ENCODE measurements around the gene THSD7A.
A peak's percentile ranks its signal among the peaks of the same experiment; 100 is the strongest.

Gene THSD7A

DNA sequence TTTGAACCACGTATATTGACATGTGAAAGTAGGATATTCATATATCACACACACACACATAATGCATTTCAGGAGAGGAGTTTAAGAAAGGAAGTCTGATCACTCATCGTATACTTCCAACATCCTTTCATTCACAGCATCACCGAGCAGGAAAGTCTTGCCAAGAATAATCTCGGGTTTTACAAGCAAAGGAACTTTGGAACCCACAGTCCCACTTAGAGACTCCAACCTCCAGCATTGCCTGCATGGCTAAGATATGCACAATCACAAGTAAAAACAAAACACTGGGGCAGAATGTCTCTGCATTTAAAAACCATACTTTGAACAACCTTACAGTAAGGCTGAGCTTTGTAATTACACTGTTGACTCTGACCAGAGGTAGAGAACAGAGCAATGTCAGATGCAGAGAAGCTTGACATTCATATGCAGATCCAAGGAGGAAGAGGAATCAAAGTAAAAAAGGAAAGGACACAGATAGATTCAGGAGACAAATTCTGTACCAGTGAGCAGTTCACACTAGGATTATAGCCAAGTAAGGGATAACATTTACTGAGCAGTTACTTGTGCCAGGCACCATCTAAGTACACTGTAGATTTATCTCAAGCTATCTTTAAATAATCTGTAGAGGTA, 14.8 kb downstream of the THSD7A start:
- DNase-seq: no peak

DNA sequence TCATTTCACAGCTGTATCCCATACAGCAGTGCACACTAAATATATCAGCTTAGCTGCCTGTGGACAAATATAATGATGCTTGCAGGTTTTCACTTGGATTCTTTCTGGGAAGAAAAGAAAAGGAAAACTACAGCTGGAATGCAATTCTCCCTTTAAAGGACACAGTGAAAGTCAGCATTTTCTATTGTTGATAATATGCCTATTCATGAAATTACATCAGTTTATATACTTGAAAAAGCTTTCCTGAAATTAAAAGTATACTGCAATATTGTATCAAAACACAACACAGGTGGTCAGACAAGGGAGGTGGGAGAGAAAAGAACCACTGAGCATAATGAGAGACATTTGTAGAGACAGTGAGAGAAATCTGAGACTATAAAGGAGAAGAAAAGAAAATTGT, 20.3 kb downstream of the THSD7A start:
- no peak for DNase-seq

DNA sequence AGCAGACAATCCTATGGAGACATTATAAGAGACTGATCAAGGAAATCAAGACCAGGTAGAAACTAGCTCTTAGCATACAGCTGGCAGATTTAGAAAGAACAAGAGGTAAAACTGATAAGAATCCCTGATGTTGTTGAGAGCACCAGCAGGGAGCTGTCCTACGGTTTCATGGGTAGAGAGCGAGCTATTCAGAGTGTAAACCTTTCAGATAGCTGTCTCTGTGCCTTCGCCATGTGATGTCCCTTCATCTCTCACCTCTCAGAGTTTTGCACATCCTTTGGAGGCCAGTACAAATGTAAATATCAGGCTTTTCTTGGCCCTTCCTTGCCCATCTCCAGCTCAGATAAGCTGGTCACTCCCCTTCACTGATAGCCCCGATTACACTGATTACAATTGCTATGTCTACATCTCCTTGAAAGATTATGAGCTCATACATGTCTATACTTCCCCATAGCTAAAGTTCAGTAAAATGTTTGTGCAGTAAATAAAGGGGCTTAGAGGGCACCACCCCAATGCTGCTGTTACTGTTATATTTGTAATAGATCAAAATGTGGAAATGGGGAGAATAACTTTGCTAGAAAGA, 21.9 kb downstream of the THSD7A start:
- DNase-seq: no peak

DNA sequence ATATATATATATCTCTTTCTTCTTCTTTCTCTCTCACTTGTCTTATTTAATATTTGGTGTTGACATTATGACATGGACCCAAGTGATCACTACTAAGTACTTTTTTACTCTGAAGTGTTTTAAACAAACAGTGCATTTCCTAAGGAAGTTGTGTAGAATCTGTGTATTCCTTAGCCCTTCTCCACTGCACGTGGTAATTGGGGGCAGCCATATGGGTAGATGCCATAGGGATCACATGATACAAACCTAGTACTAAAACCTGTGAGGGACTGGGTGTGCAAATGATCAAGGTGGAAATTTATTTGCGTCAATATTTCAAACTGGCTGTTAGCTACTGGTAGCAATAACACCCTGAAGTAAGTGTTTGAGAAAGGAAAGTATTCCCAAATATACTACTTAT, 25.0 kb downstream of the THSD7A start:
- DNase-seq: no peak

DNA sequence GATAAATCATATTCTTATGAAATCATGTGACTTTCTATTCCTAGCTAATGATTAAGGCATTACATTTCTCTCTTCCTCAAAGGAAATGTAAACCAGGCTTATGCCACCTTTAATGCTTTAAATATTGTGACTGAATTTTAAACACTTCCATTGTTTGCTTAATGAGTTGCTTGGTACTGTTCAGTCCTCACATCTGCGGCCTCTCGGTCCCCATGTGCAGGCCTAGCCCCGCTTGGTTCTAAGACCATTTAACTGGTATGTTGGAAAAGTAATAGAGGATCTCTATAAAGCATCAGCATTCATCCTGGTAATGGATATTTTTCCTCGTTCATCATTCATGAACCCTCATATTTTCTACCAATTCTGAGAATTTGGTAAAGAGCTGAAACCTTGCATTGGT, 27.4 kb downstream of the THSD7A start:
- DNase-seq: no peak

DNA sequence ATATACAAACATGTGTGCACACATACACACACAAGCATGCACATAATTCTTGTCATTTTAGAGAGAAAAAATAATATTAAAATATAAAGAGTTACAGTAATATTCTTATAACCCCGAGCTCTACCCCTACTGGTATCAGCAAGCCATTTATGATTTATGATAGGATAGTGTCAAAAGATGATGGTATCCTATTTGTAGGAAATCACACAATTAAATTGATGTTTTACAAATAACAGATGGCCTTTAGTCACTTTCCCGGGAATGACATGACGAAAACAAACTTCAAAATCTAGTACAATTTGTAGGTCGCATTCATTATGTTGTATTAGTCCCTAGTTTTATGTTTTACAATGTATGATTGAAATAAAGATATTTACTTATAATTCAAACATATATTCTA, 36.8 kb downstream of the THSD7A start:
- no peak for DNase-seq

DNA sequence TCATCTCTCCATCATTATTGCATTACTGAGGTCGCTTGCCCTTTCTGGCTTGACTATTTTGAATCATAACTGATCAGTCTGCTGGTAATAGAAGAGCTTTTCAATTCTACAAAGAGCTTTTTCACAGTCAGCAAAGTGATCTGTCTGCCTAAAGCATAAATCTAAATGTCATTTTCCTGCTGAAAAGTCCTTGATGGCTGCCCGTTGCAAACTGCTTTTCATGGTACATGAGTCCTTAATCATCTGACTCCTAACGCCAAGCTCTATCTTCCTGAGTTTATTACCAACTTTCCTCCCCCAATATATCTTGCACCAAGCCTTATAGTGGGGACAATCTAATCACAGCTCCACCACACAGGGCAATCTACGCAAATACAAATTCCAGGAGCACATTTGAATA, 39.8 kb downstream of the THSD7A start:
- no peak for DNase-seq

DNA sequence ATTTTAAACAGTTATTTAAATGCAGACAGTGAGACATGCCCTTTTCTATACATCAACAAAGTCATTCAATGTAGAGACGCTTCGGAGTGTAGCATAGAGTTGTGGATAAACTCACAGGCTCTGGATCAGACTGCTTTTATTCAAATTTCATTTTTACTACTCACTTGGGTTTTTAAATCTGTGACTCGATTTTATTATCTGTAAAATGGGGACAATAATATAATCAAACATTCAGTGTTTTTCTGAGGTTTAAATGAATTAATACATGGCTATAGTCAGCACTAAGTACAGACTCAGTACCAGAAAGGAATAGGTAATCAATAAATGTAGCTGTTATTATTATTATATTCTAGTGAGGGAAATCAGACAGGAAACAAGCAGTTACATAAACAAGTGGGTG, 43.4 kb downstream of the THSD7A start:
- DNase-seq: no peak

DNA sequence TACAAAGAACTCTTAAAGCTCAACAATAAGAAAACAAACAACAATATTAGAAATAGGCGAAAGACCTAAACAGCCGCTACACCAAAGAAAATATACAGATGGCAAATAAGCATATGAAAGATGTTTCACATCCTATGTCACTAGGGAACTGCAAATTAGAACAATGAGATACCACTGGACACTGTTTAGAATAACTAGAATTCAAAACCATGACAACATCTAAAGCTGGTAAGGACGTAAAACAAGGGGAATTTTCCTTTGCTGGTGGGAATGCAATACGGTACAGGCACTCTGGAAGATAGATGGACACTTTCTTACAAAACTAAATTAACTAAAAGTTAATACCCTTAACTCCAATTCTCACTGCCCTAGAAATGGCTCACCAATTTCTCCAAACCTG, 44.5 kb downstream of the THSD7A start:
- no peak for DNase-seq

DNA sequence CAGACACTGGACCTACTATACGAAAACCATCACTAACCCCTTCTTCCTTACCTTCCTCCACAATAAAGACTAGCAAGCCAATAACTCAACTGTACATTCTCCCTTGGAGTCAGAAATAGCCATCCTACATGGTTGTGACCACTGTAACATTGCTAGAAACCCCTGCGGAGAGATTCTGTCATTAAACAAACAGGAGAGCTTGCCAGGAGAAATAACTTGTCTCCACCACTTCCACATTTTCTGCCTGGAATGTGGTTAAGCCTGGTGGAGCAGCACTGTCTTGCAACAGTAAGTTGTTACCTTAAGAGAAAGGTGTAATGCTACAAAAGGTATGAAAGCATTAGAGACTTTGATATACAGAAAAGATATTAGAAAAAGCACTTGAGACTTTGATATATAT, 45.8 kb downstream of the THSD7A start:
- peak in 1 of 2 experiments; percentile 46 for DNase-seq

DNA sequence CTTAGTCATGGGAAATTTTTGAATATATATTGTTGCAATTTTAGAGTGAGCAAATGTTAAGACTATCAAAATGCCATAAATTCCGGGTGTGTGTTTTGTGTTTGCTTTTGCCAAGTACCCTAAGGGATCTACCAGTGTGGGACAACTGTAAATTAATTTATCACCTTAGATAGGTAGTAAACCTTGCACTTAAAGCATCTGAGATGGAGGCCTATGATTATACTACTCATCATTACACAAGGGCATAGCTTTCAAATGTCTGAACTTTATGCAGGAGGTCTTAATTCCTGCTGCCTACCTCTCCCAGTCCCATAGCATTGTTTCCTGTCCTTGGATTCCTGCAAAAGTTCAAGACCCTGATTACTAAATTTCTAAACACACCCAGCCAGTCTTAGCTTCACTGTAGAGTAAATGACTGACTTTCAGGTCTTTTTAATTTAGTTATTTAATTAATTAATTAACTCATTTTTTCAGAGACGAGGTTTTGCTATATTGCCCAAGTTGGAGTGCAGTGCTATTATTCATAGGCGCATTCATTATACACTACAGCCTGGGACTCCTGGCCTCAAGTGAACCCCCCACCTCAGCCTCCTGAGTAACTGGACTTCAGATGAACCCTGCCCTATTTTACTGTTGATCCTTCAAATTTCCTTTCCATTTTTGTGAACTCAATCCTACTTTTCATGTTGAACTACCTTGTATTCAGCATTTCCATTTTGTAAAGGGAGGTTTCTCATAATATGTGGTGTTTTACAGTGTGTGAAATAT, 47.0 kb downstream of the THSD7A start:
- no peak for DNase-seq

DNA sequence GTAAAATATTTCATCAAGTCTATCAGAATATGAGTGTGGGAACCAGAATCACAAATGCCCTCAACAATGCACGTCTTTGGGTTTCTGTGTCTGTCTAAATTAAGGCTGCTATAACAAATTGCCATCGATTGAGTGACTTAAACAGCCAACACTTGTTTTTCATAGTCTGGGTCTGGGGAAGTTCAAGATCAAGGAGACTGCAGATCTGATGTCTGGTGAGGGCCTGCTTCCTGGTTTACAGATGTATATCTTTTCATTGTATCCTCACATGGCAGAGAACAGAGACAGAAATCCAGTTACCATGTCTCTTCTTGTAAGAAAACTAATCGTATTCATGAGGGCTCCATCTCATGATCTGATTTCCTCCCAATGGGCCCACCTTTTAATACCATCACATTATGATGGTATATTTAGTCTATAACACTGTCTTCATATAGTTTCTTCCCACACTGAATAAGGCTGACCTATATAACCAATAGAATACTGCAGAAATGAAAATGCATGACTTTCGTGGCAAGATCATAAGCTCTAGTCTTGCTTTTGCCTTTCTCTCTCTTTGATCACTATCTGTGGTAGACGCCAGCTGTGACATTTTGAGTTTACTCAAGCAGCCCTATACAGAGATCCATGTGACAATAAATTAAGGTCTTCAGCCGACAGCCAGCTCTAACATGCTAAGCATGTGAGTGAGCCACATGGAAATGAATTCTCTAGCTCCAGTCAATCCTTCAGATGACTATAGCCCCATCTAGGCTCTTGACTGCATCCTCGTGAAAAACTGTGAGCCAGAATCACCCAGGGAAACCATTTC, 51.9 kb downstream of the THSD7A start:
- no peak for DNase-seq

DNA sequence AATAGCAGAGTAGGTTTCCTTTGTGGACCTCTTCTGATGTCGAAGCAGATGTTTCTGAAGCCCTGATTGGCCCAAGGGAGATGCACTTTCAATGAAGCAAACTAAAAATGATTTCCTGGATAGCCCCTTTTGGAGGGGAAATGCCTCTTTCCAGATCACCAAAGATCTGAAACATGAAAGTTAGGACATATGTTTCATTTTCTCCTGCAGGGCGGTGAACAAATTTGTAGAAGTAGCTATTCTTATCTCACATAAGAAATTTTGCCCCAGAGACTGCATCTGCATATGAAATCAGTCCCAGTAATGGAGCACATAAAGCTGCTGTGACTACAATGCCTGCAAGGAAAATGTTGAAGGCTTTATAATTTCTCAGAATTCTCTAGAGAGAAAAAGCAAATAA, 56.0 kb downstream of the THSD7A start:
- DNase-seq: no peak

DNA sequence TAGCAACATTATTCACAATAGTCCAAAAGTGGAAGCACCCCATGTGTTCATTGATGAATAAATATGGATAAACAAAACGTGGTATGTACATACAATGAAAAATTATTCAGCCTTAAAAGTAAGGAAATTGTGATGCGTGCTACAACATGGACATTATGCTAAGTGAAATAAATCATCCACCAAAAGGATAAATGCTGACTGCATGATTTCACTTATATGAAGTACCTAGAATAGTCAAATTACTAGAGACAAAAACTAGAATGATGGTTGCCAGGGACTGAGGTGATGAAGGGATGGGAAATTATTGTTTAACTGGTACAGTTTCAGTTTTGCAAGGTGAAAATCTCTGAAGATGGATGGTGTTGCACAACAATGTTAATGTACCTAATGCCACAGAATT, 56.6 kb downstream of the THSD7A start:
- DNase-seq: no peak

DNA sequence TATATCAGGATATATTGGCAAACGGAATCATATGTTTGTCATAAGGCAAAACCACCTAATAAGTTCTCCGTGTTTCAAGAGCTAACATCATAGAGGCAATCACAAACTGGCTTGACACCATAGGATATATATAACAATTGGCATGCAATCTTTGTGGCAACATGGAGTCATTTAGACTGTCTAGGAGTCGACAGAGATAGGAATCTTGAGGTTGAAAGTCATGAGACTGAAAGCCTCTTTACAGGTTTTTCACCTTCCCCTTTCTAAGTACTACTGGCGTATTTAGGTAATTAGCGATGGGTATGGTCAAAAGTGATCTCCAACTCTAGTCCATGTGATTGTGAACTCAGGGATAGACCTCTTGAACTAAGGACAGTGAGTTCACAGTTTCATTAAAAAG, 63.7 kb downstream of the THSD7A start:
- no peak for DNase-seq

DNA sequence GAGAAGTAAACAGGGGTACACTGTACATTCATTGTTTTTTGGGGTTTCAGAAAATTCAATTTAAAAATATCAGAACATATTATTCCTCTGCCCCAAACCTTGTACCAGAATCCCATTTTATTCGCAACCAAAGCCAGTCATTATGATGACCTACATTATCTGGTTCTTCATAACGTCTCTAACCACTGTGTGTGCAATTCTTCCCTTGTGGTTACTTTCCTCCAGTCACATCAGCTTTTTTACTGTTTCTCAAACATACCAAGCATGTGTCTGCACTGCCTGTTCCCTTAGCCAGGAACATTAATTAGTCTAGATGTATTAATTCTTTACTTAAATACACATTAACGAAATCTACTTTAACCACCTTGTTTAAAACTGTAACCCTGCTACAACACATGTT, 64.8 kb downstream of the THSD7A start:
- DNase-seq: no peak

DNA sequence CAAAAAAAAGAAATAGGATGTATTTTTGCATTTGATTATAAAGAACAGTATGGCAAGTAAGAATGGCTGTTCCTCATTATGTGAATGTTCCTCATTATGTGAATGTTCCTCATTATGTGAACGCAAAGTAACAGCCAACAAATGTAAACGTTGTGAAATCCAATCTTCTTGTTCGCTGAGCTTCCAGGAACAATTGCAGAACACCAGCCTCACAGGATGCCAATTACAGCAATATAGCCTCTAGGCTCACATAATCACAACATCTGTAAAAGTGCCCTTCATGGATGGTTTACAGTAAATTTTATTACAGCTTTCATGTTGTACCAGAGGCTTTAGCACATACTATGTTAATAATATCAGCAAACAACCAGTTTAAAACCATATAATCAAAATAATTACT, 71.6 kb downstream of the THSD7A start:
- peak in 1 of 2 experiments; percentile 18 for DNase-seq

DNA sequence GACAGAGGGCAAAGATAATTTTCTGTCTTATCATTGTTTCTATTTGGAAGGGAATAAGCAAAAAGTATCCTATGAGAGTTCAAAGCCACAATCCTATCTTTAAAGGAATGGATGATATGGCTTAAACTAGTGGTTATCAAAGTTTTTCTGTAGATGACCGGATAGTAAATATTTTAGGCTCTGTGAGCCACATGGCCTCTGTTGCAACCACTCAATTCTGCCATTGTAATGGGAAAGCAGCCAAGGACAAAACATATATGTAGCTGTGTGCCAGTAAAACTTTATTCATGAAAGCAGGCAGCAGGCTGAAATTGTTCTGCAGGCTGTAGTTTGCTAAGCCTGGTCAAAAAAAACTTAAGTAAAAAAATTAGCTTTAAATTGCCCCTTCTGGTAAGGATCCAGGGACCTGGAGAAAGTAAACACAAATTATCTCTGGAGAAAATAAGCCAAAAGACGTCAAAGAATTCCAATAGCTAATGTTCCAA, 73.3 kb downstream of the THSD7A start:
- DNase-seq: peak in 1 of 2 experiments; percentile 72

DNA sequence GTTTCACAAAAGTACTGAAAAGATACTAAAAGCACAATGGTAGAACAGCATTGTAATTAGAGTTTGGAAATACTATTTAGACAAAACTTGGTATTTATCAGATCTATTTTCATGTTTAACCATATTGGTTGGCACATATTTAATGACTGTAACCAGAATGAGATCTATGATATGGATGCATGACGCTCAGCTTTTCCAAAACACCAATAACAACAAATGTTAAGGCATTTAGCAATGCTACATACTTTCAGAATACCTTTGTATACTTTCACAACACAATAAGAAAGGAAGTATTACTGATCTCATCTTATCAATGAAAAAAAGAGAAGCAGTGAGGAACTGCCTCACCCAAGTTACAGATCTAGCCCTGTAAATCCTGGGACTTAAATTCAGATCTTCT, 74.8 kb downstream of the THSD7A start:
- no peak for DNase-seq

DNA sequence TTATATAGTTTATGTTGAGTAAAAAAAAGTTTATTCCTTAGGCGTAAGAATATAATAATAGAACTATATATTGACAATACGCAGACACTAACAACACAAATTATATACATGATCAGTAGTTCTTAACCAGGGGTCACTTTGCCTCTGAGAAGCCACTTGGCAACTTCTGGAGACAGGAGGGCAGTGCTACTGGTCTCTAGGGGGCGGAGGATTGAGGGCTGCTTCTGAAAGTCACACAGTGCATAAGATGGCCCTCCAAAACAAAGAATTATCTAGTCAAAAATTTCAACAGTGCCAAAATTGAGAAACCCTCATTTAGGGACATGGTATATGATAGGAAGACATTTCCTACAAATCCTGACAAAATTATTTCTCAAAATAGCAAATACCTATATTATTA, 77.1 kb downstream of the THSD7A start:
- no peak for DNase-seq

DNA sequence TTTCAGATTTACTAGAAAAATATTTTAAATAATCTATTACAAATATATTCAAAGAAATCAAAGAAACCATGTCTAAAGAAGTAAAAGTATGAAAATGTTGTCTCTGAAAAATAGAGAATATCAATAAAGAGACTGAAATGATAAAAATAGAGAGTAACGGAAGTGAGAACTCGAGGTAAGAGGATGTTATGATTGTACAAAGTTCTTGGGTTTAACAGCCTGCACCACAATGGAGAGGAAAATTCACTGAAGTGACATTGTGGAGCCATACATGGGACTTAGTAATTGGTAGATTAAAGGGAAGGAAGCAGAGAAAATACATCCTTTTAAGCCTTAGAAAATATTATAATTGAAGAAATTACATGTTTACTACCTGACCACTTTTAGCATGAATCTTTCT, 77.9 kb downstream of the THSD7A start:
- no peak for DNase-seq

DNA sequence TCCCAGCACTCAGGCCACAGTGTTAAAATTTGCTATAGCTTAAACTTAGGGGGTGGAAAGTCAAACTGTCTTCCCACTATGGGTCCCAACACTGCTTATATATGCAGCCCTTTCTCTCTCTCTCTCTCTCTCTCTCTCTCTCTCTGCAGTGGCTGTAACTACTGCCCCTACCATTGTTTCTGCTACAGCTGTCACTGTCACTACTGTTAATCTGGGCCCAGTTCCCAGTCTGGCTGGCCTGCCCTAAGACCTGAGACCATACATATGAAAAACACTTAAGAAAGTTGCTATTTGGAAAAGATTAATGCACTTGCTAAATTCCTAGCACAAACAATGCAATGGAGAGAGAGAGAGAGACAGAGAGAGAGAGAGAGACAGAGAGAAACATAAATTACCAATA, 78.6 kb downstream of the THSD7A start:
- peak in 1 of 2 experiments; percentile 17 for DNase-seq

DNA sequence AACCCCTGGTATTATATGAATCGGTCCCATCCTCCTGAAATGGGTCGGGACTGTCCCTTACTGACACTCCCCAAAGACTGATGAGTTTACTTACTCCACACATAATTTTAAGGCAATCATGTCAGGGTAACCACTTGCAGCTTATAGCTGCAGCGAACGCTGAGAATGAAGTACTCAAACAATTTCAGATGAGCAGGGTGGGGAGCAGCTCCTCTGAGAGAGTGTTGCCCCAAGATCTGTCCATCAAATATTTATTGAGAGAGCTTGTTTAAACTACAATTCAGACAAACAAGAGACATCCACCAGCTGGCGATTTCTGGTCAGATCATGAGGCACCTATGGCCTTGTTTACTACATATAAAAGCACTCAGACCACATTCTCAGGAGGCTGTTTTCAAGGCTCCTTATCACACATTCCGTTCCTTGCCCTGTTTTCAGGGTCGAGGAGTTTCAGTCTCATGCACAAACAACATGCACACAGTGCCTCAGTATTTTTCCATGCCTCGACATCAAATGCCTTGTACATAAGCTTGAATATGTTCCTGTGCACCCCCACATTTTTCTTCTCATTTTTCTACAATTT, 80.1 kb downstream of the THSD7A start:
- DNase-seq: no peak
